Body of pancreas (tissue), 4 donors: ENCODE results near the gene MRTFB.

Source experiments
- CTCF ChIP-seq, 7 experiments: fragments of 450-650 bp in 4 of 7; fragments of 200-600 bp in 3 of 7; sonication (generic) in 3 of 7; IDR thresholded peaks; one replicate each; pipeline ENCODE4 v1.5.1; 2016 to 2019; ENCODE audit warnings: antibody characterized with exemption in 7 of 7
- POLR2A ChIP-seq, 3 donors: fragments of 450-650 bp; IDR thresholded peaks; one replicate each; pipeline ENCODE4 v1.6.1; 2016; ENCODE audit warnings: antibody characterized with exemption in 3 of 3, mild to moderate bottlenecking in 2 of 3

DNA sequence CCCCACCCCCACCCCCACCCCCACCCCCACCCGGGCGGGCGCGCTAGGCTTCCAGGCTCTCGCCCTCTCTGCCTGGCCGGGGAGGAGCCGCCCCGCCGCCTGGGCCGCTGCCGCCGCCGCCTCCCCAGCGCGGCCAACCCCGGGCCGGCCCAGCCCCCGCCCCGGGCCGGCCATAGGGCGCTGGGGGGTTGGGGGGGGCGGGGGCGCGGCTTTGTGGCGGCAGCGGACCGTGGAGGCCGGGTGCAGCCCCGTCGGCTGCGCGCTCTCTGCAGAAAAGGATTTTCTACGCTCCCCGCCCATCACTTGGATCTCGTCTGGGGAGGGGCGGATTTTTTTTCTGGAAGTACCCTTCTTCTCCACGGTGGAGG lies 230.9 kb downstream of the MRTFB start:
- TF ChIP-seq POLR2A (IDR thresholded peaks at IDR 0.05) (peak; percentile 43 to 63 (median 56)), CTCF (IDR thresholded peaks at IDR 0.05) (no peak)
